Measurements from ENCODE around the gene DIS3L2.

DIS3L2 gene, protein sequence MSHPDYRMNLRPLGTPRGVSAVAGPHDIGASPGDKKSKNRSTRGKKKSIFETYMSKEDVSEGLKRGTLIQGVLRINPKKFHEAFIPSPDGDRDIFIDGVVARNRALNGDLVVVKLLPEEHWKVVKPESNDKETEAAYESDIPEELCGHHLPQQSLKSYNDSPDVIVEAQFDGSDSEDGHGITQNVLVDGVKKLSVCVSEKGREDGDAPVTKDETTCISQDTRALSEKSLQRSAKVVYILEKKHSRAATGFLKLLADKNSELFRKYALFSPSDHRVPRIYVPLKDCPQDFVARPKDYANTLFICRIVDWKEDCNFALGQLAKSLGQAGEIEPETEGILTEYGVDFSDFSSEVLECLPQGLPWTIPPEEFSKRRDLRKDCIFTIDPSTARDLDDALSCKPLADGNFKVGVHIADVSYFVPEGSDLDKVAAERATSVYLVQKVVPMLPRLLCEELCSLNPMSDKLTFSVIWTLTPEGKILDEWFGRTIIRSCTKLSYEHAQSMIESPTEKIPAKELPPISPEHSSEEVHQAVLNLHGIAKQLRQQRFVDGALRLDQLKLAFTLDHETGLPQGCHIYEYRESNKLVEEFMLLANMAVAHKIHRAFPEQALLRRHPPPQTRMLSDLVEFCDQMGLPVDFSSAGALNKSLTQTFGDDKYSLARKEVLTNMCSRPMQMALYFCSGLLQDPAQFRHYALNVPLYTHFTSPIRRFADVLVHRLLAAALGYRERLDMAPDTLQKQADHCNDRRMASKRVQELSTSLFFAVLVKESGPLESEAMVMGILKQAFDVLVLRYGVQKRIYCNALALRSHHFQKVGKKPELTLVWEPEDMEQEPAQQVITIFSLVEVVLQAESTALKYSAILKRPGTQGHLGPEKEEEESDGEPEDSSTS

DNA sequence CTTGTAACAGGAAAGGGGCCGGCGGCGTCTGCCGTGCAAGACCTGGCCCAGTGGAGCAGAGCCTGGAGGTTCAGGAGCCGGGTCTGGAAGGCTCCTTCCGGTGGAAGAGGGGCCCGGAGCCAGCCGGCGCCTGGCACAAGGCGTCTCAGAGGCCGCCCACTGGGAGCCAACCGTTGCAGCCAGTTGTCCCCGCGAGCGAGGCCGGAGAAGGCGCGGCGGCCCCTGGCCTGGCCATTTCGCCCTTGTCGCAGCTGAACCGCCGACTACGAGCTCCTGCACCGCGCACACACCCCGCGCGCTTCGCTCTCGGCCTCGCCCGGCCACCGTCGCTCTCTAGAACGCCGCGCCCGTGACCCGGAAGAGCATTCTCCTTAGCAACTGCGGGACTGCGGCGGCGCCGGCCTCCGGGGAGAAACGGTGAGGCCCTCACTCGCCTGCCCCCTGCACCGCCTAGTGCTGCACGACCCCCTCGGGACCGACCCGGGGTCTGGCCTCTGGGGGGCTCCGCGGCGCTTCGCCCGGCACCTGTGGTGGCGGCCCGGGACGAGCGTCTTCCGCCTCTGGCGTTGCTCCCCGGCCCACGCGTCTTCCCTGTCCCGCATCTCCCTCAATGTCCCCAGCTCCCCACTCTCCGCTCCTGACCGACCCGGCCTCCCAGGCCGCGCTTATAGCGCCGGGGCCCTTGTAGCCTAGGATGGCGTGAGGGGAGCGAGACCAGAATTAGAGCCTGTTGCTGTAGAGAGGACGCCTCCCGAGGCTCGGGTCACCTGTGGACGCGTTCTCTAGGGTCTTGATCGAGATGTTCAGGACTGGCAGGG lies at the start of gene DIS3L2:
Gene DIS3L2 (plus strand): TSS at position 365 of the 818 bp plus-strand sequence. CDS start 53,215 bp downstream, outside the sequence.
- TF ChIP-seq, protein P1, sequence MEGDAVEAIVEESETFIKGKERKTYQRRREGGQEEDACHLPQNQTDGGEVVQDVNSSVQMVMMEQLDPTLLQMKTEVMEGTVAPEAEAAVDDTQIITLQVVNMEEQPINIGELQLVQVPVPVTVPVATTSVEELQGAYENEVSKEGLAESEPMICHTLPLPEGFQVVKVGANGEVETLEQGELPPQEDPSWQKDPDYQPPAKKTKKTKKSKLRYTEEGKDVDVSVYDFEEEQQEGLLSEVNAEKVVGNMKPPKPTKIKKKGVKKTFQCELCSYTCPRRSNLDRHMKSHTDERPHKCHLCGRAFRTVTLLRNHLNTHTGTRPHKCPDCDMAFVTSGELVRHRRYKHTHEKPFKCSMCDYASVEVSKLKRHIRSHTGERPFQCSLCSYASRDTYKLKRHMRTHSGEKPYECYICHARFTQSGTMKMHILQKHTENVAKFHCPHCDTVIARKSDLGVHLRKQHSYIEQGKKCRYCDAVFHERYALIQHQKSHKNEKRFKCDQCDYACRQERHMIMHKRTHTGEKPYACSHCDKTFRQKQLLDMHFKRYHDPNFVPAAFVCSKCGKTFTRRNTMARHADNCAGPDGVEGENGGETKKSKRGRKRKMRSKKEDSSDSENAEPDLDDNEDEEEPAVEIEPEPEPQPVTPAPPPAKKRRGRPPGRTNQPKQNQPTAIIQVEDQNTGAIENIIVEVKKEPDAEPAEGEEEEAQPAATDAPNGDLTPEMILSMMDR (IDR thresholded peaks at IDR 0.05; ENCODE audit: extremely low read depth, insufficient read depth, missing control alignments) = no peak
- peak; percentile 92 for DNase-seq (ENCODE audit: low spot score)
- in situ Hi-C loops (cut with MboI; ENCODE audit: low pct_unique_long_range_greater_than_20kb, low sequenced_read_pairs, unreplicated experiment) = no loop called here

DNA sequence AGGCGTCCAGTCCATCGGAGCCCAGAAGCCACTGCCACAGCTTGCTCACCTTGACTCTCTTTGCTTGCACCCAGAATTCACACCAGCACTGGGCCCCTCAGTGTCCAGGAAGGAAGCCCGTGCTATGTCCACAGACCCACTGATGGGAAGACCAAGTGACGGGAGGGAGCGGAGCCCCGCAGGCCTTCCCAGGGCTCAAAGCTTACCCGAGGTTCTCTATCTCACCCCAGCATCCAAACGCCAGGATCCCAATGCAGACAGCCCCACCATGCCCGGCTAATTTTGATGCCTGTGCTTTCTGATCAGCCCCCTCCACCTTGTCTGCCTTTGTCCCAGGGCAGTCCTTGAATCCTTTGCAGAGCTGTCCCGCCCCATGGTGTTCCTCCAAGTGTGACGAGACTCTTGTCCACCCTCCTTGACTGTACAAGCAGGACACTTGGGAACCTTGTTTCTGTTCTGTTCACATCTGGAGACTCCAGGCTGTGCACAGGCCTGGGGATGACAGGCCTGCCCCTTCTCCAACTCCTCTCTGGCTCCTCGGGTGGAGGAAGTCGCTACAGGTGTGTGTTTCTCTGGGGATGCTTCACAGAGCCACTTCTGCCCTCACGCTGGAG lies 47.3 kb upstream of the DIS3L2 start:
- in situ Hi-C loops (cut with MboI; ENCODE audit: low pct_unique_long_range_greater_than_20kb, low sequenced_read_pairs, unreplicated experiment) = no loop called here
- TF ChIP-seq, protein P1 (IDR thresholded peaks at IDR 0.05; ENCODE audit: extremely low read depth, insufficient read depth, missing control alignments) = no peak
- DNase-seq (ENCODE audit: low spot score) = no peak

DNA sequence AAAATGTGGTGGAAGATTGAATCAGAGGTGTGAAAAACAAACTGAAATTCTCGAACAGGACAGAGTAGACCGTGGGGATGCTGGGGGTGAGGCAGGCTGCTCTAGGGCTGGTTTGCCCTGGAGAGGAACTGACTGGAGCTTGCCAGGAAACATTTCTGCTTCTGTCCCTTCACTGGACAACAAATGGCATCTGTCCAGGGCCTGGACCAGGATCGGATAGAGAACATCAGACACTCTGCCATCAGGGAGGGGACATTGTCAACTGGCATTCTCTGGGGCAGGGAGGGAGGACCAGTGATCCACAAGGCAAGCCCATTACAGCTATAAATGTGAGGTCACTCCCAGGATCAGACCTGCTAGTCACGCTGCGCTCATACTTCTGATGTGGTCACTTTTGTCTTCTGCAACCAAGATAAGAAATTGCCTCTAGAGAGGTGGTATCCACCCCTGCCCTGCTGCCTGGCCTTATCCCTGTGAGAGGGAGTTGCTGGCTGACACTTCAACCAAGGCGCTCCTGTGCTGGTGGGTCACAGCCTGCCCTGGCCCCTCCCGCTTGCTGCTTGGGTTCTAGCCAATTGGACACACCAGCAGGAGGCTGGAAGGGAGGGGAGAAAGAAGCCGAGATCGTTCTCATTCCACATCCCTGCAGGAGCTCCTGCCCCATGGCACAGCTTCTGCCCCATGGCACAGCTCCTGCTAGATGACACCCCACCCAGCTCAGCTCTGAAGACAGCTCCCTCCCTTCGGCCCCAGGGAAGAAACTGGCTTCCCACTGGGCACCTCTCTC lies 44.0 kb upstream of the DIS3L2 start:
- in situ Hi-C loops (cut with MboI; ENCODE audit: low pct_unique_long_range_greater_than_20kb, low sequenced_read_pairs, unreplicated experiment) = no loop called here
- TF ChIP-seq, protein P1 (IDR thresholded peaks at IDR 0.05; ENCODE audit: extremely low read depth, insufficient read depth, missing control alignments) = no peak
- DNase-seq (ENCODE audit: low spot score) = no peak

DNA sequence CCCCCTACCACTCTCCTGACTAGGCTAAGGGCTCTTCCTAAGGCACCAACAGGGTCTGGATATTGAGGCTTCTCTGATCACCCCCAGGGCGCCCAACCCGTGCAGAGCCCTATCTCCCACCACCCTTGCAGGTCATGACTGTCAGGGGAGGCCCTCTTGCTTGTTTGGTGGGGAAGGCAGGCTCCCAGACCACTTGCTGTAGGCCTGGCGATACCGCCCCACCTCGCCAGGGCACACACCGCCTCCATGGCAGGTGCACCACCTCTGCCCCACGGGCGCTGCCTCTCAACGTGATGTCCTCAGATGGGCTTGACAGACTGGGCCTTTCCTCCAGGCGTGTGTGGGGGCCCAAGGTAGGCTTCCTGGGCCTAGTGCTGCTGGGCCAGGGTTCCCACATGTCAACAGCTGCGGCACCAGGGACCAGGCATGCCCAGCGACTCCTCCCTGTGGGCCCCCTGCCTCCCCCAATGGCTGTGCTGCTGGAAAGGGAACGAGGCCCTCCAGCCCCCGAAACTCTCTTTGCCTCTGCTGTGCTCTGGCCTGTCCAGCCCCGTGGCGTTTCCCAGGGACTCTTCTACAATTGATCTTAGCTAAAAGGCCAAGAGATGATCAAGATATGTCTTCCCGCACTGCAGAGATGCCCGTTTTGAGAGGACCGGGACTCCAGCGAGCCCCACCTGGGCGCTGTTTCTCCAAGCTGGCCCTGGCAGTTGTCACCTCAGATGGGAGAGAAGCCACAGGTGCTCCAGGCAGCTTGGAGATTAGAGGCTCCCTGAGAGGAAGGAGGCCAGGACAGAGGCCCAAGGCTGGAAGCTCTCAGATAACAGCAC lies 42.8 kb upstream of the DIS3L2 start:
- no peak for DNase-seq (ENCODE audit: low spot score)
- in situ Hi-C loops (cut with MboI; ENCODE audit: low pct_unique_long_range_greater_than_20kb, low sequenced_read_pairs, unreplicated experiment) = no loop called here
- TF ChIP-seq, protein P1 (IDR thresholded peaks at IDR 0.05; ENCODE audit: extremely low read depth, insufficient read depth, missing control alignments) = no peak

DNA sequence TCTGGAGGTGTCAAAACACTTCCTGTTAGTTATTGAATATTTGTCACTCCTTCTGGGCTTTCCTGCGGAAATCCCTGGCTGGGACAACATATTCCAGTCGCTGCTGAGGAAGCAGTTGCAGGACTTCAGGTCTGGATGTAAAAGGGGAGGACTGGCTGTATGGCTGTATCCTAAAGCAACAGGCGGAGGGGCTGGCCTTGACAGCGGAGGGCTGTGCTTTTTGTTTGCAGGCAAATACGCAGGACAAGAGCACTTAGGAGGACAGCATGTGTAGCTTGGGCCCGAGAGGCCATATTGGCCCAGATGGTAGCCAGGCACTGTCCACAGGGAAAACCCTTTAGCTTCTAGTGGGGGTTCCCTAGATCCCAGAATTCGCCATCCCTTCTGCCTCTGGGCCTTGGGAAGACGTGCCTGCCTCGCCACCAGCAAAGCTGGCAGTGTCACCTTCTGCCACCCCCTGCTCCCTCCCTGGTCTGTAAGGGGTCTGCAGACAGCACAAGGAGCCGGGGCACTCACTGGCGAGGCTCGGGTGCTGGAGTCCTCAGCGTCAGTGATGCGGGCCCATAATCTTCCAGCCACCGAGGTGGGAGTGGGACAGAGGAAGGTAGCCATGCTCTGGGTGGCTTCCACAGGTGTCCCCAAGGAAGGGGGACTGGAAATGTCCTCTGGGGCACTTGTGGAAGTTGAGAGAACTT lies 42.0 kb upstream of the DIS3L2 start:
- no peak for DNase-seq (ENCODE audit: low spot score)
- in situ Hi-C loops (cut with MboI; ENCODE audit: low pct_unique_long_range_greater_than_20kb, low sequenced_read_pairs, unreplicated experiment) = no loop called here
- TF ChIP-seq, protein P1 (IDR thresholded peaks at IDR 0.05; ENCODE audit: extremely low read depth, insufficient read depth, missing control alignments) = no peak

Measured in GM13977 (cell line).